ENCODE measurements around the gene RERE.

RERE gene

DNA sequence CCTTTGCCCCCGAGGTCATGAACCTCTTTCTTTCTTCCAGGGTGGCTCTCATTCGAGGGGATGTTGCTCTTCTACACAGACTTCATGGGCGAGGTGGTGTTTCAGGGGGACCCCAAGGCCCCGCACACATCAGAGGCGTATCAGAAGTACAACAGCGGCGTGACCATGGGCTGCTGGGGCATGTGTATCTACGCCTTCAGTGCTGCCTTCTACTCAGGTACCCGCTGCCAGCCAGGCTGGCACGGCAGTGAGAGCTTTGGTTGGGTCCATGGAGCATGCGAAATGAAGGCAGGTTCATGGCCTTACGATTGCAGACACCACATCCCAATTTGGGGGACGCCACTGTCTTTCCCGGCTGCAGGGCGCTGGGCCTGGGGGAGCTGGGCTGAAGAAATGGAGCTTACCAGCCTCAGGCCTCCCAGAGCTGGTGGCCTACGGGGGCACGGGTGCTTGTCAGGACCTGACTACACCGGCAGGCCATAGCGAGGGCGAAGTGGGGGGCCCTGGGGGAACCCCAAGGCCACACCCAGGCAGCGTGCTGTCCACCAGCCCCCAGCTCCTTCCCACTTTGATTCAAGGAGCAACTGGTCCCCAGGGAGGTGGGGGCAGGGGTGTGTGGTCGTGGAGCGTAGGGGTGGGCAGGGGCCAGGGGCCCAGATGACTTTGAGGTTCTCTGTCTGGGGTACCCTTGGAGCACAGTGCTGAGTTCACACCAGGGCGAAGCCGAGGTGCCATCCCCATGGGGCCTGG is 479.5 kb downstream of the RERE start:
- DNase-seq = no peak

GRCh38 chr1:8335246-8335645 is 482.2 kb downstream of the RERE start:
- DNase-seq = no peak

DNA sequence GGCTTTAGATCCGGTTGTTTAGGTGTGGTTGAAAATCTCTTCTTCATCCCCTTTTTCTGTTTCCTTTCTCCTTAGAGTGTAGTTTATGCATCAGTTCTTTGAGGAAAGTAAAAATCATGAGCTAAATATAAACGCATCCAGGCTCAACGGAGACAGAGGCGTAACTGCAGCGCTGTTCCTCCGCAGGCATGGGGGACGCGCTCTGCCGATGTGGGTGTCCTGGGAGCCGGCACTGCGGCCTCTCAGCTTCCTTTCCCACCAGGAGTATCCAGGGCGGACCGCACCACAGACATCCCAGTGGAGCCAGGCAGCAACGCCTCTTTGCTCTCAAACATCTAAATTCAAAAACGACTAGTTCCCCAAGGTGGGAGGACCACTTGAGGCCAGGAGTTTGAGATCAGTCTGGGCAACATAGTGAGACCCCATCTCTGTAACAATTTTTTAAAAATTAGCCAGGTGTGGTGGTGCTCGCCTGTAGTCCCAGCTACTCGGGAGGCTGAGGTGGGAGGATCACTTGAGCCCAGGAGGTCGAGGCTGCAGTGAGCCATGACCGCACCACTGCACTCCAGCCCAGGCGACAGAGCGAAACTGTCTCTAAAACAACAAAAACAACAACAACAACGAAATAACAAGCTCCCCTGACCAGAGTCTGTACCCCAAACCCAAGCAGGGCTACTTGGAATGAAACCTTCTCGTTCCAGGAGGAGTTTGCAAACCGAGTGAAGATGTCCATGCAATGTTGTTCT is 483.2 kb downstream of the RERE start:
- DNase-seq = no peak

GRCh38 chr1:8333246-8333987 is 484.0 kb downstream of the RERE start:
- no peak for DNase-seq

DNA sequence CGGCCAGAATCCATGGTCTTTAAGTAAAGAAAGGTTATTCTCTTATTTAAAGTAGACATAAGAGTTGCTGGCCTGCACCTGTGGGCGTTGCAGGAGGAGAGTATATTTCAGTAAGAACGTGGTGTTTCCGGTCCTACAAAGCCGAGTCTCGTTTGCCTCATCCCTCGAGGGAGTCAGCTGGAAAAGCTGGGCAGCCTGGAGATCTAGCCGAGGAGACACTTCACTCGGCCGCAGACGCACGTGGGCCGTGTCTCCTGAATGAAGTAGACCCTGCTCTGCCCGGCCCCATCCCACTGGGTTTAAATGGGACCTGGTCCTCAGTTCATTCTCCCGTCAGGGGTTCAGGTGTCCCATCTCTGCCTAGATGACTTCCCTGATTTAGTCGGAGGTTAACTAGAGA is 484.6 kb downstream of the RERE start:
- DNase-seq = no peak

- DNase-seq = no peak
Measured at GRCh38 chr1:8330271-8331125, 486.9 kb downstream of the RERE start.

GRCh38 chr1:8329858-8330257 is 487.6 kb downstream of the RERE start:
- DNase-seq = no peak

DNA sequence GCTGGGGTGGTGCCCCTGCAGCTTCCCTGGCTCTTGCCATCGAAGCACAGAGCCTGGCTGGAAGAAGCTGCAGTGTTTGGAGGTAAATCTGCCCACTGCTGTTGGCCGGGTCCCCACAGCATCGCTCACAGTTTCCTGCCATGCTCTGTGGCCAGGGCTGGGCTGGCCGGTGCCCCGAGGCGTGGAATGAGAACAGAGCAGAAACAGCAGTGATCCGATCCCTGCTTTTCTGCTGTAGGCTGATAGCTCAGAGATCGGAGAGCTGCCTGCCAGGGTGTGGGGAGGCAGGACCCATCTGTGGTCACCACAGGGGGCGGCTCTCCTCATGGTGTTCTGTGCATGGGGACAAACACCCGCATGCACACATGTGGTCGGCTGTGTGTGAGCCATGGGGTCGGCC is 488.0 kb downstream of the RERE start:
- no peak for DNase-seq

DNA sequence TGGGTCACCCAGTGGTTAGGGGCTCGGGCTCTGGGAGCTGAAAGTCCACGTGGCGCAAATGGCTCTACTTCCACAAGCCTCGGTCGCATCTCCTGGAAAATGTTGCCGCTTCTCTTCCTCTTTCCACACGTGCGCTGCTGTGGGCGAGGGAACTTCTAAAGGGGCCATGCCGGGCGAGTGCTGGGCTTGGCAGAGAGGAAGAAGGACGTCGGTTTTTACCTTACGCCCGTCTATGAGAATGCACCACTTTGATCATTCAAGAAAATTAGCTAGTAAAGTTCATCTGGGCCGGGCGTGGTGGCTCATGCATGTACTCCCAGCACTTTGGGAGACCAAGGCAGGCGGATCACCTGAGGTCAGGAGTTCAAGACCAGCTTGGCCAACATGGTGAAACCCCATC is 489.2 kb downstream of the RERE start:
- DNase-seq = no peak

- DNase-seq = no peak
Measured at GRCh38 chr1:8326265-8326664, 491.2 kb downstream of the RERE start.

DNA sequence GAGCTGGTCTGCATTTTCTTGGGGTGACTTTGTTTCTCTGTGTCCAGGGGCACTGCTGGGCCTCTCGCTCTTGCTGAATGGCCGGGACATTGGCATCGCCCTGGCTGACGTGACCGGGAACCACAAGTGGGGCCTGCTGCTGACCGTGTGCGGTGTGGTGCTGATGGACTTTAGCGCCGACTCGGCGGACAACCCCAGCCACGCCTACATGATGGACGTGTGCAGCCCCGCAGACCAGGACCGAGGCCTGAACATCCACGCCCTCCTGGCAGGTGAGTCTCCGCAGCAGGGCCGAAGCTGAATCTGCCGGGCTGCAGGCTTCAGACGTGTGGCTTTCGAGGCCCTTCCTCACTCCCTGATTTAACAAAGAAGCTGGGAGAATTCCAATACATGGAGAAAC is 491.7 kb downstream of the RERE start:
- DNase-seq = no peak

DNA sequence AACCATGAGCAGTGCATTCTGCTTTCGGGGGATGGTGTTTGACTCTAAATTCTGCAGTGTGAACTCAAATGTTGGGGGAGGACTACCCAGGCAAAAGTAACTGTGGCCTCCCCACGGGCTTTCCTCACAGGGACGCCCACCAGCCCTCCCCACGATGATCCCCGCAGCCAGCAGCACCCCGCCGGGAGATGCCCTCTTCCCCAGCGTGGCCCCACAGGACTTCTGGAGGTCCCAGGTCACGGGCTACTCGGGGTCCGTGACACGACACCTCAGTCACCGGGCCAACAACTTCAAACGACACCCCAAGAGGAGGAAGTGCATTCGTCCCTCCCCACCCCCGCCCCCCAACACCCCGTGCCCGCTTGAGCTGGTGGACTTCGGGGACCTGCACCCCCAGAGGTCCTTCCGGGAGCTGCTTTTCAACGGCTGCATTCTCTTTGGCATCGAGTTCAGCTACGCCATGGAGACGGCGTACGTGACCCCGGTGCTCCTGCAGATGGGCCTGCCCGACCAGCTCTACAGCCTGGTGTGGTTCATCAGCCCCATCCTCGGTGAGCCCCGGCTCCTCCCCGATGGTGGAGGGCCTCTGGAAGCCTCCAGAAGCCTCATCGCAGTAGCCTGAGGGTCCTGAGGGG is 493.1 kb downstream of the RERE start:
- DNase-seq = no peak

GRCh38 chr1:8323706-8324105 is 493.7 kb downstream of the RERE start:
- DNase-seq = no peak

DNA sequence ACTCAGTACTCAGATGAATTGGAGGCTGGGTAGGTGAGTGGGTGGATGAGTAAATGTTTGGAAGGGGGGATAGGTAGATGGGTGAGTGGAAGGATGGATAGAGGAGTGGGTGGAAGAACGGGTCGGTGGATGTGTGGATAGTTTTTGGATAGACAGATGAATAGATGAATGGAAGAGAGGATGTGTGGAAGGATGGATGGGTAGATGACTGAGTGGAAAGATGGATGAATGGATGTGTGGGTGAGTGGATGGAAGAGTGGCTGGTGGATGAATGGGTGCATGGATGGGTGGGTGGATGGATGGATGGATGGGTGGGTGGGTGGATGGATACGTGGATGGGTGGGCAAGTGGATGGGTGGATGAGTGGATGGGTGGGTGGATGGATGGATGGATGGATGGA is 495.8 kb downstream of the RERE start:
- no peak for DNase-seq

DNA sequence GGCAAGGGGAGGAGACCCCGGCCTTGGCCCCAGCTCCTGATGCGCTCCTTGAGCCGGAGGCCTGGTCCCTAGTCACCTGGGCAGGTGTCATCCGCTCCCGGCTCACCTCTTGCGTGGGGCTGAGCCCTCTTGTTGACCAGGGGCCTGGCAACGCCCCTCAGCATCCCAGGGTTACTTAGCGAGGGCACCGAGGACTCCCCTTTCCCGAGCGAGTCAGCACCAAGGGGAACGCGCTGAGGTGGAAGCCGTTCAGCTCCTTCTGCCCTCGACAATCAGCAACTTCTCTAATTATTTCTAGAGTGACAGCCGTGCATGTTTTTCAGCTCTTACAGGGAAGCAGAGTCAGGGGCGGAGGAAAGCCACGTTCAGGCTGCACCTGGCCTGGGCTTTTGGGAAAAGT is 499.0 kb downstream of the RERE start:
- DNase-seq = no peak

DNA sequence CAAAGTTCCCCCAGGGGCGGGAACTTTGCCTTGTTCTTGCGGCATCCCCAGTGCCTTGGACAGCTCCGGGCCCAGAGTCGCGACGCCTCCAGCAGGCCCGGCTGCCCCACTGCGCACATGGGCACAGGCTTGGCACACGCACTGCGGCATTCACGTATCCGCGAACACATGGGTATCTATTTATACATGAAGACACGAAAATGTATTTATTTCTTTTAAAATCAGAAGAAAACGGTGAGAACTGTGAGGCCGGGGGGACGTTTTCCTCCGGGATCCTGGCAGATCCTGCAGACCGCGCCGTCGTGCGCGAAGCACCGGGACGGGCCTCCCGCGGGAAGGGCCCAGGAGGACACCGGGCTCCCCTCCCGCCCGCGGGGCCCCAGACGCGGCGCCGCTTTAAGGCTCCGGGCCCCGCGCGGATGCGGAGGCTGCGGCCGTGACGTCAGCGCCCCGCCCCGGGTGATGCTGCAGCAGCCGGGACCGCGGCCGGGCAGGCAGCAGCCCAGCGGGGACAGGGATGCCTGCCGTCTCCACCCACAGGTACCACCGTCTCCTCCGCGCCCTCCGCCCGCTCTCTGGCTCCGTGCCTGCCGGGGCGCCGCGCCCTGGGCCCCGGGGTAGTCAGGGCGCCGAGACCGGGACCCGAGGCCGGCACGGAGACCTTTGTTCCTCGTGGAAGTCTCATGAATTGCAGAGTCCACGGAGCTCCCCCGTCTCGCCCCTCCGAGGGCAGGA is 499.6 kb downstream of the RERE start, which contains the start of gene SLC45A1:
SLC45A1 (plus strand) TSS at position 468 of the 735 bp plus-strand sequence. CDS start 6,216 bp downstream, outside the sequence.
- peak; percentile 84 for DNase-seq

DNA sequence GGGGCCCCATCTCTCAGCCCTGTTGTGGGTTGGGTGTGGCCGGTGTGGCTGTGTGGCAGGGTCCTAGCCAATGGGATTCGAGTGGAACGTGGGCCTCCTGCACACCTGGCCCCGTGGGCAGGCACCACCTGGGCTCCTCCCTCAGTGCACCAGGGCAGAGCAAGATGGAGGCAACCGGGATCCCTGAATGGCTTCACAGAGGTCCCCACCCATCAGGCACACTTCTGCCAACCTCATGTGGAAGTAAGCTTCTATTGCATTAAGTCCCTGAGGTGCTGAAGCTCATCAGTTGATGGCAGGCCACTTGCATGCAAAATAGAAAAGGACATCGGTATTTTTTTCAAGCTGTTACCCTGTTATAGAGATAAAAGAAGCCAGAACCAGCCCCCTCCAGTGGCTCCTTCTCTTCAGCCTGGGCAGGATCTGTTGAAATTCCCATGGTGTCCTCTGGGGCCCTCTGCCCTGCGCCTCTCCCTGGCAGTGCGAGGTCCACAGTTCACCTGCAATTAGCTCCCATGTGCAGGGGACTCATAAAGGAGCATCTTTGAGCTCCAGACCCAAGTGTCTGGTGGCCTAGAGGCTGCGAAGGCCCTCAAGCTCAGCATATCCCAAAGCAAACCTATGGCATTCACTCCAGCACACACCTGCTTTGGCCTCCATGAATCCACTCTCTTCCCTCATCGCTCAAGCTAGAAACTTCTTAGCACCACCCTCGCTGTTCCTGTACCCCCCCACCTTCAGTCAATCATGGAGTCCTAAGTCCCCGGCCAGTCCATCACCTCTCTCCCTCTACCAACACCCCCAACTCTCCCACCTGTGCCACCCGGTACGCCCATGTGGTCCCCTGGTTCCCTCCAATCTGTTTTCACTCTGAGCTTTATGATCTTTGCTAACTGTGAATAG is 501.6 kb downstream of the RERE start:
- DNase-seq = no peak

GRCh38 chr1:8314346-8315280 is 502.8 kb downstream of the RERE start:
- DNase-seq = peak; percentile 37

GRCh38 chr1:8313231-8313630 is 504.2 kb downstream of the RERE start:
- no peak for DNase-seq

Data from activated naive CD4-positive, alpha-beta T cell treated with anti-CD3 and anti-CD28 coated beads, Interleukin-2, amount 50 U/mL, for 16 hours (primary cell).